K562 (cell line): ENCODE data around the gene LGALS7. TPM values are rescaled to one million over a fixed set of nuclear protein-coding genes. Genes with fewer than 3 reads are reported as not detected.
A peak's percentile ranks its signal among the peaks of the same experiment; 100 is the strongest.

Experiments used
- ATAC-seq: fragments of 200-7000 bp; cut with Tn5 transposase; 3 replicates; pipeline ENCODE4 v1.9.1; 2020; ENCODE audit warnings: moderate library complexity
- BruUV-seq: library from RNA; stranded (reverse); fragments of 400-500 nt; replicated peaks from 2 replicates; lab custom pipeline; 2021; lab: Mats Ljungman, UMichigan
- CTCF ChIA-PET: fragments of 300-600 bp; formaldehyde crosslinking; extraction: SDS; loops from one replicate; lab custom pipeline; 2021; ENCODE audit warnings: low intra/inter-chr PET ratio; lab: Yijun Ruan, JAX
- POLR2A ChIA-PET: fragments of 300-600, 350-650 bp; sonication (Branson Sonifier 250); formaldehyde crosslinking; extraction: SDS; loops from one replicate; lab custom pipeline; 2021; ENCODE audit warnings: antibody characterized with exemption, inconsistent platforms; lab: Yijun Ruan, JAX
- DNase-seq, 4 experiments: peaks; one replicate each; pipeline versions ENCODE4 v3.0.0 to v3.0.0-alpha.2; 2011 to 2018; ENCODE audit warnings: low spot score in 3 of 4, mixed read lengths in 3 of 4; ENCODE audit errors: extremely low read depth in 1 of 4
- FAIRE-seq: peaks from 2 replicates; lab custom pipeline; 2011; peaks lifted over from hg19 to GRCh38; lab: Jason Lieb, UNC
- H2AFZ ChIP-seq: 2 replicates; pipeline ENCODE4 v1.6.0; 2011; ENCODE audit warnings: low read depth, low read length, control low read depth, inconsistent platforms
- H3K27ac ChIP-seq: fragments of 200-600 bp; 3 replicates; pipeline ENCODE4 v1.8.0; 2011; ENCODE audit warnings: low read depth, mild to moderate bottlenecking, control low read depth, inconsistent platforms, low read length, moderate library complexity, mixed read lengths; ENCODE audit errors: extremely low read depth
- H3K27me3 ChIP-seq, 2 experiments: fragments of 300-600 bp in 1 of 2; 2 replicates in 1 of 2; 3 replicates in 1 of 2; pipeline versions ENCODE4 v1.6.0 to v1.8.0; 2011; ENCODE audit warnings: inconsistent platforms in 2 of 2, low read length in 2 of 2, mild to moderate bottlenecking in 1 of 2, mixed read lengths in 1 of 2, moderate library complexity in 1 of 2; ENCODE audit not compliant: control insufficient read depth in 2 of 2, insufficient read depth in 2 of 2
- H3K36me3 ChIP-seq: fragments of 300-600 bp; 3 replicates; pipeline ENCODE4 v1.8.0; 2011; ENCODE audit warnings: mild to moderate bottlenecking, low read length, inconsistent platforms; ENCODE audit not compliant: control insufficient read depth, insufficient read depth
- H3K4me1 ChIP-seq, 2 experiments: fragments of 200-600 bp in 1 of 2; replicated peaks in 1 of 2; 2 replicates in 1 of 2; 3 replicates in 1 of 2; pipeline versions ENCODE4 v1.5.1 to v1.8.0; 2011; ENCODE audit warnings: inconsistent platforms in 2 of 2, low read length in 2 of 2, mild to moderate bottlenecking in 1 of 2, mixed read lengths in 1 of 2, moderate library complexity in 1 of 2; ENCODE audit not compliant: control insufficient read depth in 2 of 2, insufficient read depth in 2 of 2
- H3K4me2 ChIP-seq: 2 replicates; pipeline ENCODE4 v1.6.1; 2011; ENCODE audit warnings: low read length, control low read depth, inconsistent platforms, mixed read lengths; ENCODE audit not compliant: insufficient read depth
- H3K4me3 ChIP-seq: fragments of 200-600 bp; sonication (generic), shearing (Covaris generic); 2 replicates; pipeline ENCODE4 v1.5.1; 2016; ENCODE audit warnings: control low read depth, inconsistent platforms
- H3K79me2 ChIP-seq: fragments of 200-600 bp; 3 replicates; pipeline ENCODE4 v1.8.0; 2011; ENCODE audit warnings: low read length, inconsistent platforms; ENCODE audit not compliant: control insufficient read depth, insufficient read depth
- H3K9ac ChIP-seq, 2 experiments: 2 replicates each; pipeline versions ENCODE4 v1.6.0 to v1.6.1; 2011; ENCODE audit warnings: low read depth in 2 of 2, low read length in 2 of 2, control low read depth in 1 of 2, inconsistent platforms in 1 of 2, mild to moderate bottlenecking in 1 of 2, mixed read lengths in 1 of 2; ENCODE audit not compliant: insufficient read depth in 1 of 2
- H3K9me1 ChIP-seq: one replicate; pipeline ENCODE4 v1.6.0; 2011; ENCODE audit warnings: inconsistent platforms, mild to moderate bottlenecking, low read length, moderate library complexity; ENCODE audit not compliant: control insufficient read depth, insufficient read depth
- H3K9me3 ChIP-seq: replicated peaks from 2 replicates; pipeline ENCODE4 v1.5.1; 2011; ENCODE audit warnings: low read depth, low read length, inconsistent platforms; ENCODE audit not compliant: control insufficient read depth, insufficient read depth
- H4K20me1 ChIP-seq: replicated peaks from 2 replicates; pipeline ENCODE4 v1.6.1; 2011; ENCODE audit warnings: low read length, inconsistent platforms, mixed read lengths; ENCODE audit not compliant: control insufficient read depth, insufficient read depth
- AFF1 ChIP-seq, 2 experiments: fragments of 450-650 bp; IDR thresholded peaks; 2 replicates each; pipeline ENCODE4 v1.6.1; 2018; ENCODE audit warnings: mild to moderate bottlenecking in 2 of 2, low read depth in 1 of 2; ENCODE audit not compliant: partially characterized antibody in 2 of 2
- CBX8 ChIP-seq: fragments of 200-600 bp; sonication (generic); IDR thresholded peaks from 2 replicates; pipeline ENCODE4 v1.6.1; 2012; ENCODE audit warnings: borderline replicate concordance, mixed run types, low read depth, mild to moderate bottlenecking, moderate library complexity, mixed read lengths, low read length, control low read depth, inconsistent platforms; ENCODE audit not compliant: poor library complexity, severe bottlenecking; ENCODE audit errors: extremely low read depth
- CLOCK ChIP-seq: fragments of 250-450 bp; sonication (Bioruptor Pico); IDR thresholded peaks from 2 replicates; pipeline ENCODE4 v1.4.0; 2020; ENCODE audit warnings: mild to moderate bottlenecking, moderate library complexity, borderline replicate concordance
- ELF4 ChIP-seq: fragments of 450-650 bp; formaldehyde crosslinking; IDR thresholded peaks from 2 replicates; pipeline ENCODE4 v1.4.0; 2022; ENCODE audit warnings: missing genetic modification characterization
- EP300 ChIP-seq: IDR thresholded peaks from 2 replicates; pipeline ENCODE4 v1.6.1; 2012; ENCODE audit warnings: low read length, improper control_type of control experiment
- MEF2A ChIP-seq: IDR thresholded peaks from 2 replicates; pipeline ENCODE4 v1.6.1; 2011; ENCODE audit warnings: low read depth, mild to moderate bottlenecking, low read length, moderate library complexity; ENCODE audit not compliant: control insufficient read depth
- THAP12 ChIP-seq: fragments of 250-450 bp; sonication (Bioruptor Pico); IDR thresholded peaks from 2 replicates; pipeline ENCODE4 v1.9.0; 2021; ENCODE audit warnings: mild to moderate bottlenecking, inconsistent platforms
- WGBS: fragments of 100-300 bp; shearing (Covaris generic); methylation state at CpG from one replicate; pipeline ENCODE4 v1.1.6; 2016; ENCODE audit warnings: low coverage, mixed read lengths; ENCODE audit not compliant: insufficient coverage; ENCODE audit errors: missing lambda C conversion rate; 5-methylcytosine and 5-hydroxymethylcytosine counted together
- in situ Hi-C: fragments of 300-500 bp; cut with MboI; formaldehyde crosslinking; loops from 4 replicates; pipeline ENCODE4 v1.15.0; 2018; ENCODE audit warnings: inconsistent platforms, mixed read lengths
- intact Hi-C: fragments of 100-400 bp; cut with micrococcal nuclease; formaldehyde crosslinking; loops from 2 replicates; pipeline ENCODE4 v1.14.2; 2022
- polyA plus RNA-seq, 8 experiments: library from polyadenylated mRNA; depleted of rRNA in 4 of 8; stranded (reverse) in 5 of 8; unstranded in 3 of 8; fragments of >200 nt; fragmentation: Nextera tagmentation in 2 of 8; fragmentation: Illumina TruSeq in 1 of 8; extraction: Ambion mirVana in 2 of 8; extraction: Trizol in 1 of 8; gene quantifications; 2 replicates each; pipeline versions ENCODE4 v1.2.1 to v1.2.3, GENCODE V29; 2011 to 2014; ENCODE audit warnings: inconsistent platforms in 1 of 8, missing spikeins in 1 of 8
- total RNA-seq, 7 experiments: library from RNA; depleted of rRNA in 6 of 7; stranded (reverse); fragments of >200 nt in 6 of 7; fragmentation: Illumina TruSeq in 2 of 7; extraction: Trizol in 2 of 7; gene quantifications; 2 replicates each; pipeline versions ENCODE4 v1.2.1 to v1.2.3, GENCODE V29; 2011 to 2021; ENCODE audit warnings: low replicate concordance in 1 of 7

Gene LGALS7
- total and polyA plus RNA-seq, 9 of the 15 experiments (the other 6 are each of a cell fraction or from before 2014, with no cell fraction given): not detected

- Histone ChIP-seq H3K9ac (no peak overlapping the region), H3K27ac (no peak overlapping the region), H3K4me1 (peaks cover 0 to 8% of the 10 kb centered on the region in 2 experiments; a peak in 2 of 5 replicates), H2AFZ (no peak overlapping the region), H3K9me3 (no peaks in the 10 kb centered on the region), H3K4me3 (no peak overlapping the region), H3K4me2 (no peak overlapping the region), H3K36me3 (no peaks in the 10 kb centered on the region), H3K79me2 (no peaks in the 10 kb centered on the region), H3K27me3 (no peaks in the 10 kb centered on the region), H3K9me1 (no peaks in the 10 kb centered on the region), H4K20me1 (no peaks in the 10 kb centered on the region)
- TF ChIP-seq CLOCK (CRISPR knock-in tag) (no peak), CBX8 (no peak), AFF1 (IDR thresholded peaks at IDR 0.05; ENCODE audit: low read depth in 1 of 2, partially characterized antibody in 2 of 2) (peak in 1 of 2 experiments; percentile 99), ELF4 (CRISPR knock-in tag) (no peak), EP300 (no peak), MEF2A (no peak), THAP12 (CRISPR knock-in tag) (no peak)
- CTCF ChIA-PET: no interaction called here
- WGBS: 86% methylated on average over 2 of the region's 2 CpGs
- POLR2A ChIA-PET: no interaction called here
- intact Hi-C loops: no loop called here
- DNase-seq (no peak), FAIRE-seq (no peak), ATAC-seq (no peak)
- in situ Hi-C loops: no loop called here
- no TSS peak for BruUV-seq
Observed at GRCh38 chr19:38765214-38765613, 8.1 kb downstream of the LGALS7 start.
